ENCODE results near the gene KMT2B. TPM values are rescaled to one million over a fixed set of nuclear protein-coding genes. Genes with fewer than 3 reads are reported as not detected.

The KMT2B gene
- total and polyA plus RNA-seq, 2 of the 8 experiments (the other 6 are each of a cell fraction or from before 2014, with no cell fraction given): 26.7 to 38.6 TPM

DNA sequence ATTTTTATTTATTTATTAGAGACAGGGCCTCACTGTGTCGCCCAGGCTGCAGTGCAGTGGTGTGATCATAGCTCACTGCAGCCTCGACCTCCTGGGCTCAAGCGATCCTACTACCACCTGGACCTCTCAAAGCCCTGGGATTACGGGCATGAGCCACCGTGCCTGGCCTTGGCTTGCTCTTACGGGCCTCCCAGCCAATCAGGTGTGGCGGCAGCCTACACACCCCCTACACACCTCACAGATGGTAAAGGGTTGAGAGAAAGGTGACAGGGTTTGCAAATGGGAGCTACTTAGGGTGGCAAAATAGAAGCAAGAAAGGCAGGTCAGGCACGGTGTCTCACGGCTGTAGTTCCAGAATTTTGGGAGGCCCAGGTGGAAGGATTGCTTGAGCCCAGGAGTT is 14.5 kb upstream of the KMT2B start:
- TF ChIP-seq, protein P1, sequence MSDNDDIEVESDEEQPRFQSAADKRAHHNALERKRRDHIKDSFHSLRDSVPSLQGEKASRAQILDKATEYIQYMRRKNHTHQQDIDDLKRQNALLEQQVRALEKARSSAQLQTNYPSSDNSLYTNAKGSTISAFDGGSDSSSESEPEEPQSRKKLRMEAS (IDR thresholded peaks at IDR 0.05): peak; percentile 40
- TF ChIP-seq RAD21 (IDR thresholded peaks at IDR 0.05 in 1 of 2, conservative IDR thresholded peaks at IDR 0.05 in 1 of 2; ENCODE audit: low read depth in 2 of 2, low read length in 2 of 2): no peak
- 0 out of 2 replicates have a peak, but pooled peaks have one; percentile 28 for TF ChIP-seq SP1 (IDR thresholded peaks at IDR 0.05; ENCODE audit: low read depth, low read length)
- POLR2A ChIA-PET (ENCODE audit: partially characterized antibody): interaction anchor here (0.6 to 3.7 kb wide), 7 partner anchors 9 to 160 kb away, joined by 3 to 28 read pairs (median 6); partner anchors contain the start of gene LIN37
- no peaks in the 10 kb centered on the region; a peak in 1 of 8 replicates for H3K36me3 ChIP-seq (ENCODE audit: control insufficient read depth in 2 of 4, insufficient read depth in 4 of 4, low read length in 3 of 4)
- H4K5ac ChIP-seq (ENCODE audit: insufficient read length, low read depth, low read length): no peak overlapping the region
- H3K23me2 ChIP-seq (ENCODE audit: low read depth, low read length): peaks cover 4% of the 10 kb centered on the region; the same call in 1 of the 2 replicates
- no peak overlapping the region for H3K18ac ChIP-seq (ENCODE audit: extremely low read depth, low read length)
- peaks cover 2 to 11% (median 11%) of the 10 kb centered on the region in 4 experiments; a peak in 6 of 7 replicates for H3K27me3 ChIP-seq (replicated peaks in 1 of 4; ENCODE audit: control insufficient read depth in 3 of 4, extremely low read depth in 1 of 4, insufficient read depth in 3 of 4, low read length in 3 of 4)
- no peak overlapping the region for H2BK12ac ChIP-seq (ENCODE audit: low read depth, low read length)
- CTCF ChIA-PET (ENCODE audit: partially characterized antibody): interaction anchor here (1.0 to 8.4 kb wide), 6 partner anchors 10 to 188 kb away, joined by 3 to 67 read pairs (median 4); no protein-coding TSS in a partner anchor
- no peak overlapping the region for H3K56ac ChIP-seq (replicated peaks; ENCODE audit: insufficient read length, low read depth, low read length)
- H4K91ac ChIP-seq (replicated peaks; ENCODE audit: insufficient read length, low read length): no peak overlapping the region
- H3K4me1 ChIP-seq (replicated peaks in 1 of 4; ENCODE audit: control insufficient read depth in 3 of 4, insufficient read depth in 4 of 4, low read length in 3 of 4): peaks cover 0 to 4% (median 3%) of the 10 kb centered on the region in 4 experiments; a peak in 4 of 7 replicates
- H3K9me3 ChIP-seq (ENCODE audit: insufficient read depth in 2 of 2, low read depth in 1 of 2, low read length in 1 of 2): peaks cover 0 to 3% of the 10 kb centered on the region in 2 experiments; a peak in 1 of 4 replicates
- no peak overlapping the region for H3K9ac ChIP-seq (replicated peaks in 1 of 4; ENCODE audit: extremely low read depth in 1 of 4, low read depth in 3 of 4, low read length in 3 of 4)
- no peak overlapping the region for H3K4ac ChIP-seq (replicated peaks; ENCODE audit: insufficient read length, low read depth, low read length)
- FAIRE-seq: no peak
- no peak overlapping the region for H2BK20ac ChIP-seq (ENCODE audit: low read length)
- no peak overlapping the region for H3K27ac ChIP-seq (ENCODE audit: low read depth, low read length)
- H2AFZ ChIP-seq (ENCODE audit: low read length): no peak overlapping the region
- no peak overlapping the region for H3K14ac ChIP-seq (ENCODE audit: insufficient read length)
- H3K4me2 ChIP-seq (ENCODE audit: insufficient read depth in 1 of 2, low read depth in 2 of 2, low read length in 2 of 2): peak overlapping the region in 1 of 2 experiments; percentile 87; a peak in 1 of 4 replicates
- H2BK5ac ChIP-seq (ENCODE audit: low read depth, low read length): no peak overlapping the region
- H2BK15ac ChIP-seq (ENCODE audit: low read length): no peak overlapping the region
- H2AK5ac ChIP-seq (ENCODE audit: low read depth, low read length): no peak overlapping the region
- no peak overlapping the region for H4K8ac ChIP-seq (ENCODE audit: extremely low read depth, insufficient read depth, low read length)
- 52% methylated on average over 9 of the region's 9 CpGs; no CpG with 5 or more reads in 1 of the 2 experiments for WGBS, 2 experiments (ENCODE audit: extremely low coverage in 1 of 2, insufficient coverage in 1 of 2, insufficient read length in 1 of 2, insufficient replicate concordance in 2 of 2, low coverage in 1 of 2, low lambda C conversion rate in 2 of 2, missing lambda C conversion rate in 1 of 2)
- H3K79me1 ChIP-seq (ENCODE audit: low read depth, low read length): no peaks in the 10 kb centered on the region
- H4K20me1 ChIP-seq (replicated peaks in 1 of 2; ENCODE audit: control insufficient read depth in 1 of 2, insufficient read depth in 2 of 2, low read length in 2 of 2): no peaks in the 10 kb centered on the region
- H3K23ac ChIP-seq (ENCODE audit: insufficient read length): no peak overlapping the region
- H3K79me2 ChIP-seq (ENCODE audit: control insufficient read depth in 1 of 2, insufficient read depth in 2 of 2, low read length in 2 of 2): no peaks in the 10 kb centered on the region
- no peak overlapping the region for H2BK120ac ChIP-seq (replicated peaks; ENCODE audit: low read depth, low read length)
- H3K4me3 ChIP-seq (ENCODE audit: extremely low read depth in 1 of 4, insufficient read depth in 2 of 4, low read depth in 3 of 4, low read length in 4 of 4): no peak overlapping the region
- DNase-seq (ENCODE audit: low read depth in 1 of 2, low spot score in 2 of 2): no peak

Measured in H1 (cell line).